PC-9 (cell line): Measurements from ENCODE around the gene NAA10. TPM values are rescaled to one million over a fixed set of nuclear protein-coding genes. Genes with fewer than 3 reads are reported as not detected.

ENCODE experiments used
- BruUV-seq: library from RNA; stranded (reverse); fragments of 400-500 nt; replicated peaks from 2 replicates; lab custom pipeline; 2021; lab: Mats Ljungman, UMichigan
- CTCF ChIA-PET: fragments of 300-600 bp; sonication (Branson Sonifier 250); formaldehyde crosslinking; loops from one replicate; lab custom pipeline; 2022; ENCODE audit warnings: antibody characterized with exemption; lab: Charles Lee
- POLR2A ChIA-PET: fragments of 300-600 bp; sonication (Branson Sonifier 250); formaldehyde crosslinking; loops from one replicate; lab custom pipeline; 2022; ENCODE audit warnings: antibody characterized with exemption; ENCODE audit not compliant: unreplicated experiment; lab: Charles Lee
- DNase-seq, 2 experiments: peaks; one replicate each; pipeline versions ENCODE4 v3.0.0 to v3.0.0-alpha.2; 2015 to 2022; ENCODE audit warnings: mixed read lengths in 1 of 2
- H2AFZ ChIP-seq: fragments of 200-600 bp; sonication (generic); 2 replicates; pipeline ENCODE4 v1.8.1; 2017; ENCODE audit warnings: antibody characterized with exemption
- H3F3A ChIP-seq: fragments of 200-600 bp; sonication (generic); 2 replicates; pipeline ENCODE4 v1.8.1; 2017; ENCODE audit warnings: antibody characterized with exemption, mild to moderate bottlenecking, low read depth; ENCODE audit not compliant: insufficient read depth
- H3K27ac ChIP-seq: fragments of 200-600 bp; sonication (generic); 2 replicates; pipeline ENCODE4 v1.6.1; 2016; ENCODE audit warnings: mixed run types
- H3K27me3 ChIP-seq: fragments of 200-600 bp; sonication (generic); 2 replicates; pipeline ENCODE4 v1.6.1; 2016; ENCODE audit warnings: low read depth, mixed run types; ENCODE audit not compliant: insufficient read depth
- H3K36me3 ChIP-seq: fragments of 200-600 bp; sonication (generic); 2 replicates; pipeline ENCODE4 v1.6.1; 2016; ENCODE audit warnings: low read depth, mixed run types
- H3K4me1 ChIP-seq: fragments of 200-600 bp; sonication (generic); replicated peaks from 2 replicates; pipeline ENCODE4 v1.6.1; 2016; ENCODE audit warnings: mixed run types; ENCODE audit not compliant: insufficient read depth
- H3K4me2 ChIP-seq: fragments of 200-600 bp; sonication (generic); 2 replicates; pipeline ENCODE4 v1.6.1; 2017; ENCODE audit warnings: mixed run types
- H3K4me3 ChIP-seq: fragments of 200-600 bp; sonication (generic); 2 replicates; pipeline ENCODE4 v1.6.1; 2016; ENCODE audit warnings: mixed run types
- H3K79me2 ChIP-seq: fragments of 200-600 bp; sonication (generic); 2 replicates; pipeline ENCODE4 v1.6.1; 2017; ENCODE audit warnings: low read depth, mixed run types
- H3K9me2 ChIP-seq: fragments of 200-600 bp; sonication (generic); 2 replicates; pipeline ENCODE4 v1.8.1; 2017; ENCODE audit warnings: mild to moderate bottlenecking; ENCODE audit not compliant: insufficient read depth
- H3K9me3 ChIP-seq: fragments of 200-600 bp; sonication (generic); 2 replicates; pipeline ENCODE4 v1.8.1; 2016; ENCODE audit warnings: low read depth; ENCODE audit not compliant: insufficient read depth
- H4K20me1 ChIP-seq: fragments of 200-600 bp; sonication (generic); 2 replicates; pipeline ENCODE4 v1.8.1; 2017; ENCODE audit not compliant: insufficient read depth
- CTCF ChIP-seq: fragments of 200-600 bp; sonication (generic); conservative IDR thresholded peaks from 2 replicates; pipeline ENCODE4 v1.6.1; 2017; ENCODE audit warnings: mixed run types, antibody characterized with exemption, mild to moderate bottlenecking, moderate library complexity
- EZH2 ChIP-seq: fragments of 200-600 bp; sonication (generic); IDR thresholded peaks from 2 replicates; pipeline ENCODE4 v1.8.0; 2017; ENCODE audit warnings: antibody characterized with exemption, low read depth
- intact Hi-C: fragments of 100-400 bp; cut with micrococcal nuclease; formaldehyde crosslinking; loops from one replicate; pipeline ENCODE4 v1.10.0; 2022; ENCODE audit not compliant: unreplicated experiment
- total RNA-seq: library from RNA; stranded (reverse); gene quantifications from 2 replicates; pipeline ENCODE4 v1.2.3, GENCODE V29; 2021

The NAA10 gene
- total RNA-seq, 1 experiment from 2014 or later: 181 TPM

DNA sequence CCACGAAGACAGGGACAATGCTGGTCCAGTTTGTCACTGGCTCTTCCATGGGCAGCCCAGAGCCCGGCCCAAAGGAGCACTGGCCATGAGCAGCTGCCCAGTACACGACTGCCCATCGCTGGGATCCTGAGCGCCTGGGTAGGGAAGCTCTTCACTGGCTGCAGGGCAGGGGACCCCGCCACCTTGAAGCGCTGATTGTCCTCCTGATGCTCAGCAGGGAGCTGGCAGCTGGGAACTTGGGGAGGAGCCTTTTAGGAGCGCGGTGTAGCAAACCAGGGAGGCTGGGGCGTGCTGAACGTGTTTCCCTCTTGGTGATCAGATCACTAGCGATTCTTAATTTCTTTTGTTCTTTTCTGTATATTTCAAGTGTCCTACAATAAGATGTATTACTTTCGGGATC lies 50.7 kb downstream of the NAA10 start:
- no peaks in the 10 kb centered on the region for H3K36me3 ChIP-seq
- no peaks in the 10 kb centered on the region for H3K9me3 ChIP-seq
- no peaks in the 10 kb centered on the region for H3F3A ChIP-seq
- H3K4me3 ChIP-seq: no peak overlapping the region
- H3K9me2 ChIP-seq: no peaks in the 10 kb centered on the region
- H4K20me1 ChIP-seq: no peaks in the 10 kb centered on the region; the same call in 1 of the 2 replicates
- CTCF ChIA-PET: interaction anchor here (0.6 to 1.4 kb wide), 2 partner anchors 51 to 118 kb away, joined by 3 to 5 read pairs; no protein-coding TSS in a partner anchor
- H3K4me1 ChIP-seq: 0 out of 2 replicates have a peak, but pooled peaks cover 12% of the 10 kb centered on the region
- no TSS peak for BruUV-seq
- DNase-seq: no peak
- H3K79me2 ChIP-seq: no peaks in the 10 kb centered on the region
- no peak overlapping the region for H3K4me2 ChIP-seq
- TF ChIP-seq EZH2 (no peak), CTCF (no peak)
- no peak overlapping the region for H3K27ac ChIP-seq
- peaks cover 11% of the 10 kb centered on the region for H3K27me3 ChIP-seq
- POLR2A ChIA-PET: no interaction called here
- intact Hi-C loops: loop anchor here (1.0 to 10.0 kb wide), 4 partner anchors 45 to 179 kb away; partner anchors contain the start of genes IDH3G, PLXNB3 and SSR4
- H2AFZ ChIP-seq: no peak overlapping the region

DNA sequence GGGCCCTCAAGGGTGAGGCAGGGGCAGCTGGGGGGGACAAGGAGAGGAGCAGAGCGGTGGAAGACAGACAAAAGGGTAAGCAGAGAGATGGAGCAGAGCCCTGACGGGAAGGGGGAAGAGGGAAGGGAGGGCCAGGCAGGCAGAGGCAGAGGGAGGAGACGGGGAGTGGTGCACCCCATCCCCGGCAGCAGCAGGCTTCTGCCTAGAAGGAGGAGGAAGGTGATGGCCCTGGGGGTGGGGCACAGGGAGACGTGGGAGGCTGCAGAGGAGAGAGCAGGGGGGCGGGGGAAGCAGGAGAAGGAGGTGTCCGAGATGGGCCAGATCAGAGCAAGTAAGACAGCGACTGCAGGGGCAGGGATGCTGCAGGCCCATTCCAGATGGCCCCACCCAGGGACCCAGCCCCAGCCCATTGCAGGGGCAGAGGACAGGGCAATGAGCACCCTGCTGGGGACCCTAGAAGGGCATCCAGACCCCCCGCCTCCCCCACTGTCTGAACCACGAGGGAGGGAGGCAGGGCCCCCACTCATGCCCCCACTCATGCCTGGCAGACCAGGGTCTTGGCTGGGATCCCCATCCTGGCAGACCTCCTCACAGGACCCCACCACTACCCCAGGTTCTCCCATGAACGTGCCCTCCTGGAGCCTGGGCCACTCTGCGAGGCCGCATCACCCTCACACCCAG lies 51.5 kb downstream of the NAA10 start:
- no peak for TF ChIP-seq CTCF
- TF ChIP-seq EZH2: no peak
- Histone ChIP-seq H4K20me1 (no peaks in the 10 kb centered on the region; the same call in 1 of the 2 replicates), H3K4me3 (no peak overlapping the region), H3K4me2 (no peak overlapping the region), H3F3A (no peaks in the 10 kb centered on the region), H3K9me2 (no peaks in the 10 kb centered on the region), H3K79me2 (no peaks in the 10 kb centered on the region), H3K27ac (no peak overlapping the region), H2AFZ (no peak overlapping the region), H3K36me3 (no peaks in the 10 kb centered on the region), H3K9me3 (no peaks in the 10 kb centered on the region), H3K4me1 (0 out of 2 replicates have a peak, but pooled peaks cover 12% of the 10 kb centered on the region), H3K27me3 (peaks cover 11% of the 10 kb centered on the region)
- no peak for DNase-seq
- ChIA-PET CTCF (interaction anchor here (1.4 kb wide), 1 partner anchor 118 kb away, joined by 3 read pairs; no protein-coding TSS in a partner anchor), POLR2A (no interaction called here)
- intact Hi-C loops: loop anchor here (10.0 kb wide), 2 partner anchors 89 to 179 kb away; partner anchors contain the start of genes IDH3G and SSR4
- BruUV-seq: no TSS peak

DNA sequence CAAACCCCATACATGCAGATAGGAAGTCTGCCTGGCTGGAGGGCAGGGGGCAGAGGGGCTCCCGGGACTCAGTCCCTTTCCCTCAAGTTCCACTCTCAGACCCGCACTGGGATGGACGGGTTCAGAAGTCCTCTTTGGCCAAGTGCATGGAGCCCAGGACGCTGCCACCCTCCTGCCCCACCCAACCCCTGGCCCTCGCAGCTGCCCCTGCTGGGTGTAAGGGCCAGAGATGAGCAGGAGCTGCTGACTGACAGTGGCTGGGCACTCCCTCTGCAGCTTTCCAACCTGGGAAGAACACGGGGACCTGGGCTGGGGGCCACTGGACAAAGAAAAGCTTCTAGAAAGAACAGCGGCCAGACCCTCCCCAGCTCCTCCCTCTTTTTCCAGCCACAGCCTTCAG lies 52.3 kb downstream of the NAA10 start:
- peaks cover 11% of the 10 kb centered on the region for H3K27me3 ChIP-seq
- ChIA-PET POLR2A (no interaction called here), CTCF (no interaction called here)
- H3K9me3 ChIP-seq: no peaks in the 10 kb centered on the region
- no peaks in the 10 kb centered on the region for H3K9me2 ChIP-seq
- no peak for DNase-seq
- TF ChIP-seq EZH2: no peak
- no peak for TF ChIP-seq CTCF
- no peaks in the 10 kb centered on the region for H3F3A ChIP-seq
- H2AFZ ChIP-seq: no peak overlapping the region
- intact Hi-C loops: loop anchor here (10.0 kb wide), 2 partner anchors 88 to 178 kb away; partner anchors contain the start of genes IDH3G and SSR4
- BruUV-seq: no TSS peak
- H3K4me3 ChIP-seq: no peak overlapping the region
- H3K36me3 ChIP-seq: no peaks in the 10 kb centered on the region
- H3K27ac ChIP-seq: no peak overlapping the region
- 0 out of 2 replicates have a peak, but pooled peaks cover 11% of the 10 kb centered on the region for H3K4me1 ChIP-seq
- no peaks in the 10 kb centered on the region for H3K79me2 ChIP-seq
- no peak overlapping the region for H3K4me2 ChIP-seq
- H4K20me1 ChIP-seq: no peaks in the 10 kb centered on the region; the same call in 1 of the 2 replicates
